GM21390 (cell line): Measurements from ENCODE around the gene UNKL.

Source experiments
- ATAC-seq: cut with Tn5 transposase; IDR thresholded peaks from one replicate; pipeline ENCODE4 v1.9.1; 2021; ENCODE audit not compliant: unreplicated experiment

UNKL gene

GRCh38 chr16:1431497-1432270 is 17.2 kb upstream of the UNKL start:
- ATAC-seq, result no peak

GRCh38 chr16:1430759-1431496 is 16.4 kb upstream of the UNKL start, which contains the start of gene PERCC1:
TSS of gene PERCC1 (plus strand) at chr16:1431078. CDS start at chr16:1432594, 1,516 bp downstream.
- ATAC-seq, result no peak

- no peak for ATAC-seq
Observed at GRCh38 chr16:1430214-1430758, 15.8 kb upstream of the UNKL start.

DNA sequence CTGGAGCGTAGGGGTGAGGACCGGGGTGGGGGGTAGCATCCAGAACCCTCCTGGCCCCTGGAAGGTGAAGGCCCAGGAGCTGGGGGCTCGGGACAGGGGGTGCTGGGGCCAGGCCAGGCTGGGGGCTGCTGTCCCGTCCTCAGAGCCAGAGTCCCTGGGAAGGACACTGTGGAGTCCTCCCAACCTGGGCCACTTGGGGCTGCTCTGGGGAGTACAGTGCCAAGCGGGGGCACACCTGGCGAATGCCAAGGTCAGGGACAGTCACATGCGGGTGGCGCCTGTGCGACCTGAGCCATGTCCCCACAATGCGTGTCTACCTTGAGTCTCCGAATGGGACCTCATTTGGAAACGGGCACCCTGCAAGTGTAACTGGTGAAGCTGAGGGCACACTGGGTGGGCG is 15.1 kb upstream of the UNKL start:
- ATAC-seq, result no peak

GRCh38 chr16:1429012-1429411 is 14.5 kb upstream of the UNKL start:
- ATAC-seq, result no peak

DNA sequence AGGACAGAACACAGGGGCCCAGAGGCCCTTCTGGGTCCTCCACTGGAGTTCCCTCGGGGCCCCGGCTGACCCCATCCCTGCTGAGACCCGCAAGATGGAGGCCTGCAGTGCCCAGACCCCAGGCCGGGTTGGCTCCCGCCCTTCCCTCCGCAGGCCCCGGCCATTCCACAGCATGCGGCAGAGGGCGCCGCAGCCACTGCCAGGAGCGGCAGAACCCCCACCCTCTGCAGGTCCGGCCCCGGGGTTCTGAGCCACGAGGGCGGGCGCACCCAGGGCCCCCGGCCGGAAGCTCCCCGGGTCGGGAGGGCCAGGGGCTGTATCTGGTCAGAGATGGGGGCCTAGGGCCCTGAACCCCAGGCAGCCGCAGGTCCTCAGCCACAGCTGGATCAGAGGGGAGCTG is 14.0 kb upstream of the UNKL start:
- no peak for ATAC-seq

DNA sequence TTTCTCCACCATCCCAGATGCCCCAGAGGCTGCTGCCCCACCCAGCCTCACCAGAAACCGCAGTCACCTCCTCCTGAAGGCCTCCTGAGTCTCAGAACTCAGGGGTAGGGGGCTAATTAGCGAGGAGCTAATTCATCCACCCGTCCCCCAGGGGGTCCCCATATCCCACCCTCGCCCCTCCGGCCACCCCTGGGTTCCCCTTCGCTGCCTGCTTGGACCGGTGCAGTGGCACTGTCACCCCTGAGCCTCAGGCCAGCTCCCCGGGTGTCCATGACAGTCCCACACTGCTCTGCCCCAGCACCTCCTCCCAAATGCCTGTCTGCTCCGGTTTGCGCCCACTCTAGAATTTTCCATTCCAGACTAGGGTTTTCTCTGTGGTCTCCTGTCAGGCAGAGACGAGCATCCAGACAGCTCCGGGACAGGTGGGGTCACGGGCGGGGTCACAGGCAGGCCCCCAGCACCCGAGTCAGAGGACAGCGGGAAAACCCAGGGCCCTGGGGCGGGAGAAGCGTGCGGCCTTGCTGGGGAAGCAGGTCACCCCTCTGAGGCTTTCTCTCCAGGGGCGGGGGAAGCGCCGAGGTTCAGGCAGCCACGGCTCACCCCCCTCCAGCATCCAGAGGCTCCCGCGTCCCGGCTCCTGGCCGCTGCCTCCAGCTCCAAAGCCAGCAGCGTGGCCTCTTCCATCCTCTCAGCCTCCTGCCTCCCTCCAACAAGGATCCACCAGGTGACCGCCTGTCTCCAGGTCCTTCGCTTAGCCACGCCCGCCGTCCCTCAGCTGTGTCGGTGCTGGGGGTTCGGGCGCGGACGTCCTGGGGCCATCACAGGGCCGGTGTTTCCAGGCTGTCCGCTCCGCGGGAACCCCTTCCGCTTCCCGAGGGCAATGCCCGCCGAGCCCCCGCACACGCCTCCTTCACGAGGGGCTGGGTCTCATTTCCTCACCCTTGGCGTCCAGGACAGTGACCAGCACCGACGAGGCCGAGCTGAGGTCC is 13.3 kb upstream of the UNKL start:
- no peak for ATAC-seq

GRCh38 chr16:1426734-1427471 is 12.4 kb upstream of the UNKL start:
- ATAC-seq, result no peak

- no peak for ATAC-seq
Observed at GRCh38 chr16:1425616-1426370, 11.3 kb upstream of the UNKL start.

DNA sequence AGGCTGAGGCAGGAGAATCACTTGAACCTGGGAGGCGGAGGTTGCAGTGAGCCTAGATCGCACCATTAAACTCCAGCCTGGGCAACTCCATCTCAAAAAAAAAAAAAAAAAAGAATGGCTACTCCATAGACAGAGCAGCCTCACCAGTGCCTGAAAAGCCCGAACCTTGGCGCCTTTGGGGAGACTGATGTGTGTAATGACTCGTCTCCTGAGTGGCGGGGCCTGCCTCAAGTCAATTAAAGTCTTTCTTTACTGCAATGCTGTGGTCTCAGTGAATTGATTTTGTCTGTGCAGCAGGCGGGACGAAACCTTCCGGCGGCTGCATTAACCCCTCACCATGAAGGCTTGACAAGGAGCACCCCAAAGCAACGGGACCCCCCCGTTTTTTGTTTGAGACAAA is 9.5 kb upstream of the UNKL start:
- no peak for ATAC-seq

DNA sequence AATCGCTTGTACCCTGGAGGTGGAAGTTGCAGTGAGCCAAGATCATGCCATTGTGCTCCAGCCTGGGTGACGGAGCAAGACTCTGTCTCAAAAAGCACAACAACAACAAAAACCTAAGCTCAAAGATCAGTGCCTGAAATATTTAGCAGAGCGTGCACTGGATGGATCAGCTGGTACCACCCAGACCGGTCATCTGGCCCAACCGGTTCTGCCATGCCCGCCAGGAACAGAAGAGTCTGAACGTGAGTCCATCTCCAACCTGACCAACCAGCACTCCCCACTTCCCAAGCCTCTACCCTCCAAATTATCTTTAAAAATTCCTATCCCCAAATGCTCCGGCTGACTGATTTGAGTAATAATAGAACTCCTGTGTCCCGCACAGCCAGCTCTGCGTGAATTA is 7.6 kb upstream of the UNKL start:
- no peak for ATAC-seq

DNA sequence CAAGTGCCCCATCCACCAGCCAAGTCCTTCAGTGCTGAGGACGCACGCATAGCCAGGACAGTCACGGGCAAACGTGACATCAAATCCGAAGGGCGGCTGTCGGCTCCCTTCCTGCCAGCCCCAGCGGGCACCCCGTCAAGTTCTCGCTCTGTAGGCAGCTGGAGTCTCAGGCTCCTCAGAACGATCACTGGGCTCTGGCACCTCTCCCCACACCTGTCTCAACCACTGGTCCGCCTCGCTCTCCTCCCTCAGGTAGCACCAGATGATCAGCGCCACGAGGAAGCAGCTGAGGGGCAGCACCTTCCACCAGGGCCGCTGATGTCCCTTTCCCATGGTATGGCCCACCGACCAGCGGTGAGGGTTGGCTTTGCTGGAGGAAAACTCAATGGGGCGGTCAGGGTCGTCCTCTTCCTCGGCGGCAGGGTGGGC is 5.6 kb upstream of the UNKL start:
- ATAC-seq, result peak; percentile 4

GRCh38 chr16:1416521-1416941 is 2.0 kb upstream of the UNKL start:
- no peak for ATAC-seq

- ATAC-seq, result no peak
Observed at GRCh38 chr16:1413684-1414531, 596 bp downstream of the UNKL start.

GRCh38 chr16:1412847-1413246 is 1.7 kb downstream of the UNKL start:
- ATAC-seq, result no peak

DNA sequence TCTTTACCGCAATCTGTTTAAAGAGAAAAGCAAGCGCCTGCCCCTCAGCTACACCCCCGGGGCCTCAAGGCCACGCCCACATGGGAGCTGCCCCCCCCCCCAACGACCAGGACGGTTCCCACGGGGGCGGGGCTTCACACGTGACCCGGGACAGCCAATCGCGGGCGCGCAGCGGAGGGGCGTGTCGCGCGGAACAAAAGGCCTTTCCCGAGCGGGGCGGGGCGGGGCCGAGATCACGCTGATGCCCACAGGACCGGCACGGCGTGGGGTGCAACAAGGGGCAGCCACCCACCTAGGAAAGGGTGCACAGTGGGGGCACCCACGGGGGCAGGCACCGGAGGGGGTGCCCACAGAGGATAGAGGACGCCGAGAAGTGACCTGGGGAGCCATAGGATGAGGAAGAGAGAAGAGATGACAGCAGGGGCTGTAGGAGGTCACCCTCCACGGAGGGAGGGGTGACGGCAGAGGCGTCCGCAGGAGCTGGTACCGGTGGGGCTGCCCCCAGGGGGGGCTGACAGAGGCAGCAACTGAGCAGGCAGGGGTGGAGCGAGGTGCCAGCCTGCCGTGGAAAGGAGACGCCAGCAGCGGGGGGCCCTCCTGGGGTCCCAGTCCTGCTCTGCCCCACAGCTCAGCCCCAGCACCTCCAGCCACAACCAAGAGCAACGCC is 6.2 kb downstream of the UNKL start:
- ATAC-seq, result peak; percentile 59

- no peak for ATAC-seq
Observed at GRCh38 chr16:1407753-1408152, 6.8 kb downstream of the UNKL start.

DNA sequence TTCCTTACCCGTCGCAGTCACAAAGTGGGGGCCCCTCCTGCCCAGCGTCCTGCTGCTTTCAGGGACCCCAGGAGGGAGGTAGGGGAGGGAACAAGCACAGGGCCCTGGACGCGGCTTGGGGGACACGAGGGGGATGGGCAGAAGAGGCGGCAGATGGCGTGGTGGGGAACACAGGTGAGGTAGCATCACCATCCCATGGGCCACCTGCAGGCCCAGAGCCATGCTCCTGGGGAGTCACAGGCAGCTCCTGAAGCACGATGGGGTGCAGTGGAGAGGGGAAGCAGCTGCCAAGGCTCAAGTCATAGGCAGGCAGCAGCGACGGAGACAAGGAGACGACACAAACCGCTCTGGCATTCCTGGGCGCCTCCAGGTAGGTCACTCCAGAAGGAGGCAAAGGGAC is 10.8 kb downstream of the UNKL start:
- ATAC-seq, result no peak
